Measurements from ENCODE around the gene MAN1A1.

MAN1A1 gene

GRCh38 chr6:119195848-119196247 is 153.7 kb downstream of the MAN1A1 start:
- Histone ChIP-seq H3K9me2 (replicated peaks; ENCODE audit: insufficient read depth, low read length) (no peaks in the 10 kb centered on the region), H3K4me1 (ENCODE audit: low read length) (no peaks in the 10 kb centered on the region), H3K79me2 (ENCODE audit: low read length) (0 out of 2 replicates have a peak, but pooled peaks cover 2% of the 10 kb centered on the region), H2AFZ (ENCODE audit: low read length) (no peak overlapping the region), H3K4me3 (ENCODE audit: low read length) (no peak overlapping the region), H3K9me3 (replicated peaks; ENCODE audit: insufficient read depth, low read length) (no peaks in the 10 kb centered on the region), H3F3A (ENCODE audit: insufficient read depth, low read length) (no peaks in the 10 kb centered on the region), H3K9ac (ENCODE audit: low read length) (no peak overlapping the region), H3K4me2 (ENCODE audit: low read depth, low read length) (no peak overlapping the region), H4K20me1 (ENCODE audit: insufficient read depth, low read length) (no peaks in the 10 kb centered on the region), H3K36me3 (replicated peaks; ENCODE audit: insufficient read depth, low read length) (peaks cover 3% of the 10 kb centered on the region), H3K27ac (ENCODE audit: low read length) (no peak overlapping the region), H3K27me3 (replicated peaks; ENCODE audit: insufficient read depth, low read length) (no peaks in the 10 kb centered on the region)
- no peak for DNase-seq
- TF ChIP-seq EZH2phosphoT487 (IDR thresholded peaks at IDR 0.05; ENCODE audit: low read length): no peak
- no peak for TF ChIP-seq EZH2 (optimal IDR thresholded peaks at IDR 0.05; ENCODE audit: low read depth, low read length)
- TF ChIP-seq CTCF (IDR thresholded peaks at IDR 0.05; ENCODE audit: low read length): no peak

DNA sequence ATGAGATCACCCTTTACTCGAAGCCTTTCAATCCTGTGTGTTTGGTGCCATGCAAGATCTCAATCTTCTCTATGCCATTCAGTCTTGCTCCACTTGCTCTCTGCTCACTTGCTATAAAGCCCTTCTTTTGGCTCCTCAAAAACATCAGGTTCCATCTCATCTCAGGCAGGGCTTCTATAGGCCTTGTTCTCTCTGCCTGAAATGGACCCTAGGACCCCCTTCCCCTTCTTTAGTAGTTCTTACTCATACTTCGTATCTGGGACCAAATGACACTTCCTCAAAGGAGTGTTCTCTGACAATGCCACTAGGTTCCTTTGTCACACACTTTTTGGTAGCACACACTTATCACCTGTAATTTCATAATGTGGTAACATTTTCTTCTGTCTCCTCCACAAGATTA is 154.4 kb downstream of the MAN1A1 start:
- H3K36me3 ChIP-seq (replicated peaks; ENCODE audit: insufficient read depth, low read length): peaks cover 2% of the 10 kb centered on the region
- no peaks in the 10 kb centered on the region for H3F3A ChIP-seq (ENCODE audit: insufficient read depth, low read length)
- H2AFZ ChIP-seq (ENCODE audit: low read length): no peak overlapping the region
- no peaks in the 10 kb centered on the region for H3K4me1 ChIP-seq (ENCODE audit: low read length)
- H3K27ac ChIP-seq (ENCODE audit: low read length): no peak overlapping the region
- H3K9me3 ChIP-seq (replicated peaks; ENCODE audit: insufficient read depth, low read length): no peaks in the 10 kb centered on the region
- H4K20me1 ChIP-seq (ENCODE audit: insufficient read depth, low read length): no peaks in the 10 kb centered on the region
- H3K9ac ChIP-seq (ENCODE audit: low read length): no peak overlapping the region
- H3K79me2 ChIP-seq (ENCODE audit: low read length): no peaks in the 10 kb centered on the region
- H3K9me2 ChIP-seq (replicated peaks; ENCODE audit: insufficient read depth, low read length): no peaks in the 10 kb centered on the region
- no peak overlapping the region for H3K4me3 ChIP-seq (ENCODE audit: low read length)
- DNase-seq: no peak
- H3K4me2 ChIP-seq (ENCODE audit: low read depth, low read length): no peak overlapping the region
- TF ChIP-seq CTCF (IDR thresholded peaks at IDR 0.05; ENCODE audit: low read length): no peak
- TF ChIP-seq EZH2 (optimal IDR thresholded peaks at IDR 0.05; ENCODE audit: low read depth, low read length): no peak
- TF ChIP-seq EZH2phosphoT487 (IDR thresholded peaks at IDR 0.05; ENCODE audit: low read length): no peak
- no peaks in the 10 kb centered on the region for H3K27me3 ChIP-seq (replicated peaks; ENCODE audit: insufficient read depth, low read length)

- Histone ChIP-seq H3K36me3 (replicated peaks; ENCODE audit: insufficient read depth, low read length) (peaks cover 5% of the 10 kb centered on the region), H3F3A (ENCODE audit: insufficient read depth, low read length) (no peaks in the 10 kb centered on the region), H3K9ac (ENCODE audit: low read length) (no peak overlapping the region), H4K20me1 (ENCODE audit: insufficient read depth, low read length) (no peaks in the 10 kb centered on the region), H3K9me2 (replicated peaks; ENCODE audit: insufficient read depth, low read length) (no peaks in the 10 kb centered on the region), H3K4me3 (ENCODE audit: low read length) (no peak overlapping the region), H3K9me3 (replicated peaks; ENCODE audit: insufficient read depth, low read length) (no peaks in the 10 kb centered on the region), H3K4me2 (ENCODE audit: low read depth, low read length) (no peak overlapping the region), H2AFZ (ENCODE audit: low read length) (no peak overlapping the region), H3K79me2 (ENCODE audit: low read length) (no peaks in the 10 kb centered on the region), H3K27ac (ENCODE audit: low read length) (no peak overlapping the region), H3K4me1 (ENCODE audit: low read length) (no peaks in the 10 kb centered on the region), H3K27me3 (replicated peaks; ENCODE audit: insufficient read depth, low read length) (no peaks in the 10 kb centered on the region)
- no peak for TF ChIP-seq EZH2phosphoT487 (IDR thresholded peaks at IDR 0.05; ENCODE audit: low read length)
- TF ChIP-seq CTCF (IDR thresholded peaks at IDR 0.05; ENCODE audit: low read length): no peak
- TF ChIP-seq EZH2 (optimal IDR thresholded peaks at IDR 0.05; ENCODE audit: low read depth, low read length): no peak
- no peak for DNase-seq
Observed at GRCh38 chr6:119193707-119194106, 155.9 kb downstream of the MAN1A1 start.

Data from MM.1S (cell line).